ENCODE results near the gene STAT4. TPM values are rescaled to one million over a fixed set of nuclear protein-coding genes. Genes with fewer than 3 reads are reported as not detected.

Gene STAT4
- total RNA-seq, 1 experiment from 2014 or later = 0.85 TPM

DNA sequence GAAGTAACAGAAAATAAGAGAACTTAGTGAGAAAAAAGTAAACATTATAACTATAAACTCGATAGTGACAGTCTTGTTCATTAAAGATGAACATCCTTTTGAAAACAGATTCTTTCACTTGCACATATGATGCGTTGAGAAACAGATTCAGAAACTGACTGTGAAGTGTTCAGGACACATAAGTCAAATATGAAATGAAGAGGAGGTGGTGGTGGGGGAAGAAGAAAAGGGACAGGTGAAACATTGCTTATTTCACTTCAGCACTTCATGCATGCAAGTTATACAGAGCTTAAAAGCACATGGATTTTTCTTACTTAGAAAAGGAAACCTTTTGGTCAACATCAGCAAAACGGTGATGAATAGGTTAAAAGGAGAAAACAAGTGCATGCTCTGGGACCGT, 42.5 kb downstream of the STAT4 start:
- no peak overlapping the region for H3K27ac Mint-ChIP-seq (ENCODE audit: unreplicated experiment)
- CTCF ChIA-PET = no interaction called here
- no TSS peak for BruUV-seq (replicated peaks)
- TF ChIP-seq, protein P1, sequence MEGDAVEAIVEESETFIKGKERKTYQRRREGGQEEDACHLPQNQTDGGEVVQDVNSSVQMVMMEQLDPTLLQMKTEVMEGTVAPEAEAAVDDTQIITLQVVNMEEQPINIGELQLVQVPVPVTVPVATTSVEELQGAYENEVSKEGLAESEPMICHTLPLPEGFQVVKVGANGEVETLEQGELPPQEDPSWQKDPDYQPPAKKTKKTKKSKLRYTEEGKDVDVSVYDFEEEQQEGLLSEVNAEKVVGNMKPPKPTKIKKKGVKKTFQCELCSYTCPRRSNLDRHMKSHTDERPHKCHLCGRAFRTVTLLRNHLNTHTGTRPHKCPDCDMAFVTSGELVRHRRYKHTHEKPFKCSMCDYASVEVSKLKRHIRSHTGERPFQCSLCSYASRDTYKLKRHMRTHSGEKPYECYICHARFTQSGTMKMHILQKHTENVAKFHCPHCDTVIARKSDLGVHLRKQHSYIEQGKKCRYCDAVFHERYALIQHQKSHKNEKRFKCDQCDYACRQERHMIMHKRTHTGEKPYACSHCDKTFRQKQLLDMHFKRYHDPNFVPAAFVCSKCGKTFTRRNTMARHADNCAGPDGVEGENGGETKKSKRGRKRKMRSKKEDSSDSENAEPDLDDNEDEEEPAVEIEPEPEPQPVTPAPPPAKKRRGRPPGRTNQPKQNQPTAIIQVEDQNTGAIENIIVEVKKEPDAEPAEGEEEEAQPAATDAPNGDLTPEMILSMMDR (IDR thresholded peaks at IDR 0.05; ENCODE audit: unreplicated experiment) = no peak
- no peak for DNase-seq
- H3K27me3 Mint-ChIP-seq (ENCODE audit: unreplicated experiment) = no peaks in the 10 kb centered on the region
- H3K4me3 Mint-ChIP-seq (ENCODE audit: low read depth, unreplicated experiment) = no peak overlapping the region
- no peaks in the 10 kb centered on the region for H3K9me3 Mint-ChIP-seq (ENCODE audit: low read depth, unreplicated experiment)
- H3K4me1 Mint-ChIP-seq (ENCODE audit: low read depth, unreplicated experiment) = no peaks in the 10 kb centered on the region
- no peaks in the 10 kb centered on the region for H3K36me3 Mint-ChIP-seq (ENCODE audit: insufficient read depth, unreplicated experiment)
- intact Hi-C loops (cut with micrococcal nuclease; ENCODE audit: unreplicated experiment) = no loop called here

DNA sequence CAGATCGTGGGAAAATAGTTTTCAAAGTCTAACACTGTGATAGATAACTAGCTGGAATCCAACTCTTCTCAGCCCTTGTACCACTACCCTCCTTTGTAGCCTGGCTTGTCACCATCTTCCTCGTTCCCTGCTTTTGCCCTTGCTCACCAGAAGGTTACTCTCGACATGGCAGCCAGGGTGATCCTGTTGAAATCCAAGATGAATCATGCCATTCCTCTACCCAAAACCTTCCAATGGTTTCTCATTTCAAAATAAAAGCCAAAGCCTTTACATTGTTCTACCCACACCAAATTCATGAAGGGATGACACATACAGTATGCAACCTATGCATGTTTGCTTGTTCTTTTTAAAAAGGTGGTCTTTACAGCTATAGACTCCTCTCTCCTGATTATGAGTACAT, 45.7 kb downstream of the STAT4 start:
- BruUV-seq (replicated peaks) = no TSS peak
- CTCF ChIA-PET = no interaction called here
- no peak for DNase-seq

DNA sequence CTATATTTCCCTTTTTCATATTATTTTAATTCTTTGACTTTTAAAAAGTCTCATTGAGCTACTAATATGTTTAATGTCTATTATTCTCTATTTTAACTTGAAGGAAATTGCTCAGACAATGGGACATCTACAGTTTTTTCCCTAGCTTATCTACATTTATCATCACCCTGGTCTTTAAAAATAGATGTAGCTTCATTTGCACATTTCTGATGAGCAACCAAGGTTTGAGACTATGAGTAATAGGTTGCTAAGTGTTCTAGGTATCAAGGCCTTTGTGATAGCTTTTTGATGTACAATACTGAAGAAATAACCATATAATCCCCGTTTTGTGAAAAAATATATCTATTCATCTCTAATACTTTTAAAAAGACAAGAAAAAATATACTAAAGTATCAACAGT, 47.0 kb downstream of the STAT4 start:
- CTCF ChIA-PET = no interaction called here
- H3K36me3 Mint-ChIP-seq (ENCODE audit: insufficient read depth, unreplicated experiment) = no peaks in the 10 kb centered on the region
- no peak overlapping the region for H3K27ac Mint-ChIP-seq (ENCODE audit: unreplicated experiment)
- H3K4me1 Mint-ChIP-seq (ENCODE audit: low read depth, unreplicated experiment) = no peaks in the 10 kb centered on the region
- TF ChIP-seq, protein P1 (IDR thresholded peaks at IDR 0.05; ENCODE audit: unreplicated experiment) = no peak
- intact Hi-C loops (cut with micrococcal nuclease; ENCODE audit: unreplicated experiment) = no loop called here
- DNase-seq = no peak
- BruUV-seq (replicated peaks) = no TSS peak
- no peaks in the 10 kb centered on the region for H3K9me3 Mint-ChIP-seq (ENCODE audit: low read depth, unreplicated experiment)
- no peaks in the 10 kb centered on the region for H3K27me3 Mint-ChIP-seq (ENCODE audit: unreplicated experiment)
- no peak overlapping the region for H3K4me3 Mint-ChIP-seq (ENCODE audit: low read depth, unreplicated experiment)

More for the DNA sequence above, 45.7 kb downstream of the STAT4 start:
- TF ChIP-seq, protein P1 (IDR thresholded peaks at IDR 0.05; ENCODE audit: unreplicated experiment) = no peak
- Mint-ChIP-seq H3K36me3 (ENCODE audit: insufficient read depth, unreplicated experiment) (no peaks in the 10 kb centered on the region), H3K4me3 (ENCODE audit: low read depth, unreplicated experiment) (no peak overlapping the region), H3K27me3 (ENCODE audit: unreplicated experiment) (no peaks in the 10 kb centered on the region), H3K9me3 (ENCODE audit: low read depth, unreplicated experiment) (no peaks in the 10 kb centered on the region), H3K4me1 (ENCODE audit: low read depth, unreplicated experiment) (no peaks in the 10 kb centered on the region), H3K27ac (ENCODE audit: unreplicated experiment) (no peak overlapping the region)
- intact Hi-C loops (cut with micrococcal nuclease; ENCODE audit: unreplicated experiment) = no loop called here

DNA sequence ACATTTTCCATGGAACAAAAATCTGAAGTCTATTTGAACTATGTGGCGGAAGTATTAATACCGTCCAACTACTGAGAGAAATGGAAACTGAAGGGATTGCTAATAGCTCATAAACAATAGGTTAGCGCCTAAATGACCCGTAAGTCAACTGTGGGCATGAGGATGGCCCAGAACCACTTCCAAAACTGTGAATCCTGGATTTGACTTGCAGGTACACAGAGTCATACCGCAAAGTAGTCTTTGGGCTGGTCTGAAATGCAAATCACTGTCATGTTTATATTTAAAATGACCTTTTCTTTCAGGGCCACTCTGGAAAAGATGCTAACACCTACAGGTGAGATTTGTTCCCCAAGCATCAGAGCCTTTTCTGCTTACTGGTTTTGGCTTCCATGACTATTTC, 50.6 kb downstream of the STAT4 start:
- H3K4me3 Mint-ChIP-seq (ENCODE audit: low read depth, unreplicated experiment) = no peak overlapping the region
- no peak overlapping the region for H3K27ac Mint-ChIP-seq (ENCODE audit: unreplicated experiment)
- intact Hi-C loops (cut with micrococcal nuclease; ENCODE audit: unreplicated experiment) = no loop called here
- CTCF ChIA-PET = no interaction called here
- TF ChIP-seq, protein P1 (IDR thresholded peaks at IDR 0.05; ENCODE audit: unreplicated experiment) = no peak
- BruUV-seq (replicated peaks) = no TSS peak
- H3K4me1 Mint-ChIP-seq (ENCODE audit: low read depth, unreplicated experiment) = no peaks in the 10 kb centered on the region
- H3K9me3 Mint-ChIP-seq (ENCODE audit: low read depth, unreplicated experiment) = no peaks in the 10 kb centered on the region
- DNase-seq = no peak
- no peaks in the 10 kb centered on the region for H3K36me3 Mint-ChIP-seq (ENCODE audit: insufficient read depth, unreplicated experiment)
- H3K27me3 Mint-ChIP-seq (ENCODE audit: unreplicated experiment) = peaks cover 10% of the 10 kb centered on the region

DNA sequence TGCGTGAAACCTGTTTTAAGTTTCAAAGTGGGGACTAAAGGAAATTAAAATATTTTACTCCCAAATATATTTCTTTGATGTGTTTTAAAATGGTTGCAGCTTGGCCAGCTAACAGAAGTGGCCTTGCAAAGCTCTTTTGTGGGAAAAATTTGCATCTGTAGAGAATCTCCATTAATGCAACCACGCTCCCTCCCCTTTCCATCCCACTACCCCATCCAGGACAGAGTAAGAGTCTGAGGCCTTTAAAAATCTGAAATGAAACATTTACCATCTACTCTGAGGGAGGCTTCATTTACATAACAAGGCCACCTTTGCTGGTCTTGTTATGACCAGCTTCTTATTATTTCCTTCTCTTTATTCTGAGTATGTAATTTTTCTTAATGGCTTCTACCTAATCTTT, 63.5 kb downstream of the STAT4 start:
- intact Hi-C loops (cut with micrococcal nuclease; ENCODE audit: unreplicated experiment) = no loop called here
- no peaks in the 10 kb centered on the region for H3K4me1 Mint-ChIP-seq (ENCODE audit: low read depth, unreplicated experiment)
- no TSS peak for BruUV-seq (replicated peaks)
- DNase-seq = no peak
- no peak overlapping the region for H3K27ac Mint-ChIP-seq (ENCODE audit: unreplicated experiment)
- H3K9me3 Mint-ChIP-seq (ENCODE audit: low read depth, unreplicated experiment) = peaks cover 2% of the 10 kb centered on the region
- TF ChIP-seq, protein P1 (IDR thresholded peaks at IDR 0.05; ENCODE audit: unreplicated experiment) = no peak
- CTCF ChIA-PET = no interaction called here
- no peaks in the 10 kb centered on the region for H3K27me3 Mint-ChIP-seq (ENCODE audit: unreplicated experiment)
- H3K36me3 Mint-ChIP-seq (ENCODE audit: insufficient read depth, unreplicated experiment) = no peaks in the 10 kb centered on the region
- H3K4me3 Mint-ChIP-seq (ENCODE audit: low read depth, unreplicated experiment) = no peak overlapping the region
